ENCODE results near the gene UBE3C.

DNA sequence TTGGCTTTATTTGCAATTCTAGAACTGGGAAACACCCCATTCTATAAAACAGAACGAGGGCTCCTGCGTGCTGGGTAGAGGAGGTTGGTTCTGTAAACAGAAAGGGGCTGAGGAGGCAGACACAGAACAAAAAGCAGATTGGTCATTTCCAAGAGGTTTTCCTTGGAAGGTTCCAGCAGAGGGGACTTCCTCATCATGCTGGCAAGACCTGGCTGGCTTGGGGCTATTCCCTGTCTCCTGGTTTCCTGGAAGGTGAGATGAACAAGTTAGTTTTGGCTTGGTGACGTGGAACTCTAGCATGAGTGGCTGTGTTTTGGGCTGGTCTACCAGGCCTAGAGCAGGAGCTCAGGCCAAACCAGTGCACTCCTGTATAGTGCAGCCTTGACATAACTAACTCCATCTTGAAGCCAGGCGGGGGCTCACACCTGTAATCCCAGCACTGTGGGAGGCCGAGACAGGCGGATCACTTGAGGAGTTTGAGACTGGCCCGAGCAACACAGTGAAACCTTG lies 172.0 kb downstream of the UBE3C start:
- TF ChIP-seq, protein P1, sequence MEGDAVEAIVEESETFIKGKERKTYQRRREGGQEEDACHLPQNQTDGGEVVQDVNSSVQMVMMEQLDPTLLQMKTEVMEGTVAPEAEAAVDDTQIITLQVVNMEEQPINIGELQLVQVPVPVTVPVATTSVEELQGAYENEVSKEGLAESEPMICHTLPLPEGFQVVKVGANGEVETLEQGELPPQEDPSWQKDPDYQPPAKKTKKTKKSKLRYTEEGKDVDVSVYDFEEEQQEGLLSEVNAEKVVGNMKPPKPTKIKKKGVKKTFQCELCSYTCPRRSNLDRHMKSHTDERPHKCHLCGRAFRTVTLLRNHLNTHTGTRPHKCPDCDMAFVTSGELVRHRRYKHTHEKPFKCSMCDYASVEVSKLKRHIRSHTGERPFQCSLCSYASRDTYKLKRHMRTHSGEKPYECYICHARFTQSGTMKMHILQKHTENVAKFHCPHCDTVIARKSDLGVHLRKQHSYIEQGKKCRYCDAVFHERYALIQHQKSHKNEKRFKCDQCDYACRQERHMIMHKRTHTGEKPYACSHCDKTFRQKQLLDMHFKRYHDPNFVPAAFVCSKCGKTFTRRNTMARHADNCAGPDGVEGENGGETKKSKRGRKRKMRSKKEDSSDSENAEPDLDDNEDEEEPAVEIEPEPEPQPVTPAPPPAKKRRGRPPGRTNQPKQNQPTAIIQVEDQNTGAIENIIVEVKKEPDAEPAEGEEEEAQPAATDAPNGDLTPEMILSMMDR (IDR thresholded peaks at IDR 0.05): no peak
- no peak for TF ChIP-seq POLR2AphosphoS5 (IDR thresholded peaks at IDR 0.05; ENCODE audit: low read depth, low read length)
- TF ChIP-seq, protein P2, sequence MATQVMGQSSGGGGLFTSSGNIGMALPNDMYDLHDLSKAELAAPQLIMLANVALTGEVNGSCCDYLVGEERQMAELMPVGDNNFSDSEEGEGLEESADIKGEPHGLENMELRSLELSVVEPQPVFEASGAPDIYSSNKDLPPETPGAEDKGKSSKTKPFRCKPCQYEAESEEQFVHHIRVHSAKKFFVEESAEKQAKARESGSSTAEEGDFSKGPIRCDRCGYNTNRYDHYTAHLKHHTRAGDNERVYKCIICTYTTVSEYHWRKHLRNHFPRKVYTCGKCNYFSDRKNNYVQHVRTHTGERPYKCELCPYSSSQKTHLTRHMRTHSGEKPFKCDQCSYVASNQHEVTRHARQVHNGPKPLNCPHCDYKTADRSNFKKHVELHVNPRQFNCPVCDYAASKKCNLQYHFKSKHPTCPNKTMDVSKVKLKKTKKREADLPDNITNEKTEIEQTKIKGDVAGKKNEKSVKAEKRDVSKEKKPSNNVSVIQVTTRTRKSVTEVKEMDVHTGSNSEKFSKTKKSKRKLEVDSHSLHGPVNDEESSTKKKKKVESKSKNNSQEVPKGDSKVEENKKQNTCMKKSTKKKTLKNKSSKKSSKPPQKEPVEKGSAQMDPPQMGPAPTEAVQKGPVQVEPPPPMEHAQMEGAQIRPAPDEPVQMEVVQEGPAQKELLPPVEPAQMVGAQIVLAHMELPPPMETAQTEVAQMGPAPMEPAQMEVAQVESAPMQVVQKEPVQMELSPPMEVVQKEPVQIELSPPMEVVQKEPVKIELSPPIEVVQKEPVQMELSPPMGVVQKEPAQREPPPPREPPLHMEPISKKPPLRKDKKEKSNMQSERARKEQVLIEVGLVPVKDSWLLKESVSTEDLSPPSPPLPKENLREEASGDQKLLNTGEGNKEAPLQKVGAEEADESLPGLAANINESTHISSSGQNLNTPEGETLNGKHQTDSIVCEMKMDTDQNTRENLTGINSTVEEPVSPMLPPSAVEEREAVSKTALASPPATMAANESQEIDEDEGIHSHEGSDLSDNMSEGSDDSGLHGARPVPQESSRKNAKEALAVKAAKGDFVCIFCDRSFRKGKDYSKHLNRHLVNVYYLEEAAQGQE (IDR thresholded peaks at IDR 0.05; ENCODE audit: insufficient read depth in 1 of 2, low read depth in 2 of 2, low read length in 1 of 2): no peak

Measured in Panc1 (cell line).